Neural cell (in vitro differentiated cells): ENCODE data around the gene KLF5. TPM values are rescaled to one million over a fixed set of nuclear protein-coding genes. Genes with fewer than 3 reads are reported as not detected.

ENCODE experiments used
- H2AFZ ChIP-seq: fragments of 200-600, 300-800 bp; sonication (generic), shearing (Covaris generic); 2 replicates; pipeline ENCODE4 v1.6.0; 2014; ENCODE audit warnings: low read depth, mild to moderate bottlenecking, antibody characterized with exemption, low read length, moderate library complexity
- H3F3A ChIP-seq: fragments of 200-600 bp; shearing (Covaris generic); 2 replicates; pipeline ENCODE4 v1.6.1; 2016; ENCODE audit warnings: mild to moderate bottlenecking, moderate library complexity, mixed read lengths, antibody characterized with exemption, low read length; ENCODE audit not compliant: insufficient read depth, poor library complexity, severe bottlenecking
- H3K27ac ChIP-seq: fragments of 200-600, 300-800 bp; sonication (generic), shearing (Covaris generic); 2 replicates; pipeline ENCODE4 v1.5.1; 2014; ENCODE audit warnings: mild to moderate bottlenecking, low read length, moderate library complexity
- H3K27me3 ChIP-seq: fragments of 300-800, 200-600 bp; sonication (generic), shearing (Covaris generic); 2 replicates; pipeline ENCODE4 v1.6.0; 2014; ENCODE audit warnings: mild to moderate bottlenecking, low read depth, low read length, moderate library complexity; ENCODE audit not compliant: insufficient read depth
- H3K36me3 ChIP-seq: fragments of 300-800, 200-600 bp; sonication (generic), shearing (Covaris generic); 2 replicates; pipeline ENCODE4 v1.5.1; 2014; ENCODE audit warnings: mild to moderate bottlenecking, antibody characterized with exemption, low read length, moderate library complexity; ENCODE audit not compliant: insufficient read depth
- H3K4me2 ChIP-seq: fragments of 300-800, 200-600 bp; sonication (generic), shearing (Covaris generic); 2 replicates; pipeline ENCODE4 v1.6.0; 2014; ENCODE audit warnings: mild to moderate bottlenecking, low read length
- H3K4me3 ChIP-seq: fragments of 300-800, 200-600 bp; sonication (generic), shearing (Covaris generic); 2 replicates; pipeline ENCODE4 v1.5.1; 2014; ENCODE audit warnings: mild to moderate bottlenecking, low read length, moderate library complexity
- H3K79me2 ChIP-seq: fragments of 200-600 bp; shearing (Covaris generic); replicated peaks from 2 replicates; pipeline ENCODE4 v1.6.0; 2014; ENCODE audit warnings: mild to moderate bottlenecking, low read length, moderate library complexity; ENCODE audit not compliant: insufficient read depth
- H3K9ac ChIP-seq: fragments of 300-800, 200-600 bp; sonication (generic), shearing (Covaris generic); 2 replicates; pipeline ENCODE4 v1.6.1; 2016; ENCODE audit warnings: mild to moderate bottlenecking, low read length, mixed read lengths
- H3K9me2 ChIP-seq: fragments of 200-600 bp; shearing (Covaris generic); 2 replicates; pipeline ENCODE4 v1.6.1; 2016; ENCODE audit warnings: mild to moderate bottlenecking, low read length, mixed read lengths; ENCODE audit not compliant: insufficient read depth
- H3K9me3 ChIP-seq: fragments of 200-600, 300-800 bp; sonication (generic), shearing (Covaris generic); 2 replicates; pipeline ENCODE4 v1.6.1; 2016; ENCODE audit warnings: mild to moderate bottlenecking, mixed run types, low read length, moderate library complexity, mixed read lengths
- H4K20me1 ChIP-seq: fragments of 200-600 bp; shearing (Covaris generic); 2 replicates; pipeline ENCODE4 v1.6.1; 2016; ENCODE audit warnings: mild to moderate bottlenecking, mixed run types; ENCODE audit not compliant: insufficient read depth
- EP300 ChIP-seq: fragments of 450-650 bp; conservative IDR thresholded peaks from 2 replicates; pipeline ENCODE4 v1.6.1; 2014; ENCODE audit warnings: antibody characterized with exemption, mild to moderate bottlenecking, moderate library complexity; ENCODE audit not compliant: poor library complexity, severe bottlenecking
- EZH2 ChIP-seq: fragments of 200-600, 300-800 bp; shearing (Covaris generic), sonication (generic); IDR thresholded peaks from 2 replicates; pipeline ENCODE4 v1.6.1; 2014; ENCODE audit warnings: antibody characterized with exemption, low read length, borderline replicate concordance, mild to moderate bottlenecking; ENCODE audit not compliant: insufficient read depth, poor library complexity, severe bottlenecking
- MXI1 ChIP-seq: fragments of 450-650 bp; conservative IDR thresholded peaks from 2 replicates; pipeline ENCODE4 v1.6.1; 2014; ENCODE audit warnings: antibody characterized with exemption, mild to moderate bottlenecking; ENCODE audit not compliant: poor library complexity, severe bottlenecking
- POLR2AphosphoS5 ChIP-seq: IDR thresholded peaks from 2 replicates; pipeline ENCODE4 v1.6.1; 2012
- RAD21 ChIP-seq: fragments of 450-650 bp; conservative IDR thresholded peaks from 2 replicates; pipeline ENCODE4 v1.6.1; 2014; ENCODE audit warnings: antibody characterized with exemption, mild to moderate bottlenecking, moderate library complexity
- SMC3 ChIP-seq: fragments of 450-650 bp; conservative IDR thresholded peaks from 2 replicates; pipeline ENCODE4 v1.6.1; 2014; ENCODE audit warnings: antibody characterized with exemption, mild to moderate bottlenecking, moderate library complexity; ENCODE audit not compliant: poor library complexity
- TAF1 ChIP-seq: IDR thresholded peaks from 2 replicates; pipeline ENCODE4 v1.6.1; 2012; ENCODE audit warnings: low read depth
- polyA plus RNA-seq: library from polyadenylated mRNA; depleted of rRNA; stranded (reverse); fragments of >200 nt; gene quantifications from 2 replicates; pipeline ENCODE4 v1.2.3, GENCODE V29; 2014
- TF ChIP-seq, protein P1 (sequence below): IDR thresholded peaks from 2 replicates; pipeline ENCODE4 v1.6.1; 2012; ENCODE audit warnings: borderline replicate concordance
- TF ChIP-seq, protein P2 (sequence below): fragments of 450-650 bp; IDR thresholded peaks from 2 replicates; pipeline ENCODE4 v1.5.1; 2014; ENCODE audit warnings: antibody characterized with exemption, mild to moderate bottlenecking, moderate library complexity; ENCODE audit not compliant: poor library complexity, severe bottlenecking

The KLF5 gene
- polyA plus RNA-seq, 1 donor from 2014 or later = 0.26 TPM

DNA sequence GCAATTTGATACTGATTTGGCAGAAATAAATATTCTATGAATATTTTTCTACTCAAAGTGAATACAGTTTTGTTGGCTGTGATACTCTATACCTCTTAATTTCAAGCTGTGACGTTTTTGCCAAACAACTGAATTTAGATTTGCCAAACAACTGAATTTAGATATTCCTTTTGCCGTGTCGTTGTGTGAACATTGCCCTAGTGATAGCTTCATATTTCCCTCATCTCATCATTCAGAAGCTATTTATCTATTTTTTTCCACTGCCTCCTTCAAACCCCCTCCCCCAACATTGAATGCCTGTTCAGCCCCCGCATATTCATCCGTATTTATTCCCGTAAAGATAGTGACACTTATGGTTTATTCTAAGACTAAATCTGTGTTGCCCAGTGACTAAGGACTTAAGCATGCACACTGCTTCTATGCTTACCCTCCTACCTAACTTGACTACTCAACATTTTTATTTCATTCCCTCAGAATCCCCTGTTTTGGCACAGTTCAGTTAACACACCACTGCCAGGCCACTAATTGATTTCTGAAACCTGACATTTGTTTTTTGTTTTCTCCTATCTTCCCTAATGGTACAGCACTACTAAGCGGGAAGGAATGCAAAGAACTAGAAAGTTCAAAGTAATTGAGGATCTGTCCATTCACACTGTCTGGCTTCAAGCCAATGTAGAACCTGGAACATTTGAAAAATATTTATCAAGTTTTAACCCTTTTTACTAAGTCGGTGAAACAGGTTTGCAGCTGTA is 2.8 kb upstream of the KLF5 start:
- no peak for TF ChIP-seq EZH2
- TF ChIP-seq, protein P1, sequence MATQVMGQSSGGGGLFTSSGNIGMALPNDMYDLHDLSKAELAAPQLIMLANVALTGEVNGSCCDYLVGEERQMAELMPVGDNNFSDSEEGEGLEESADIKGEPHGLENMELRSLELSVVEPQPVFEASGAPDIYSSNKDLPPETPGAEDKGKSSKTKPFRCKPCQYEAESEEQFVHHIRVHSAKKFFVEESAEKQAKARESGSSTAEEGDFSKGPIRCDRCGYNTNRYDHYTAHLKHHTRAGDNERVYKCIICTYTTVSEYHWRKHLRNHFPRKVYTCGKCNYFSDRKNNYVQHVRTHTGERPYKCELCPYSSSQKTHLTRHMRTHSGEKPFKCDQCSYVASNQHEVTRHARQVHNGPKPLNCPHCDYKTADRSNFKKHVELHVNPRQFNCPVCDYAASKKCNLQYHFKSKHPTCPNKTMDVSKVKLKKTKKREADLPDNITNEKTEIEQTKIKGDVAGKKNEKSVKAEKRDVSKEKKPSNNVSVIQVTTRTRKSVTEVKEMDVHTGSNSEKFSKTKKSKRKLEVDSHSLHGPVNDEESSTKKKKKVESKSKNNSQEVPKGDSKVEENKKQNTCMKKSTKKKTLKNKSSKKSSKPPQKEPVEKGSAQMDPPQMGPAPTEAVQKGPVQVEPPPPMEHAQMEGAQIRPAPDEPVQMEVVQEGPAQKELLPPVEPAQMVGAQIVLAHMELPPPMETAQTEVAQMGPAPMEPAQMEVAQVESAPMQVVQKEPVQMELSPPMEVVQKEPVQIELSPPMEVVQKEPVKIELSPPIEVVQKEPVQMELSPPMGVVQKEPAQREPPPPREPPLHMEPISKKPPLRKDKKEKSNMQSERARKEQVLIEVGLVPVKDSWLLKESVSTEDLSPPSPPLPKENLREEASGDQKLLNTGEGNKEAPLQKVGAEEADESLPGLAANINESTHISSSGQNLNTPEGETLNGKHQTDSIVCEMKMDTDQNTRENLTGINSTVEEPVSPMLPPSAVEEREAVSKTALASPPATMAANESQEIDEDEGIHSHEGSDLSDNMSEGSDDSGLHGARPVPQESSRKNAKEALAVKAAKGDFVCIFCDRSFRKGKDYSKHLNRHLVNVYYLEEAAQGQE = no peak
- no peak for TF ChIP-seq SMC3
- TF ChIP-seq, protein P2, sequence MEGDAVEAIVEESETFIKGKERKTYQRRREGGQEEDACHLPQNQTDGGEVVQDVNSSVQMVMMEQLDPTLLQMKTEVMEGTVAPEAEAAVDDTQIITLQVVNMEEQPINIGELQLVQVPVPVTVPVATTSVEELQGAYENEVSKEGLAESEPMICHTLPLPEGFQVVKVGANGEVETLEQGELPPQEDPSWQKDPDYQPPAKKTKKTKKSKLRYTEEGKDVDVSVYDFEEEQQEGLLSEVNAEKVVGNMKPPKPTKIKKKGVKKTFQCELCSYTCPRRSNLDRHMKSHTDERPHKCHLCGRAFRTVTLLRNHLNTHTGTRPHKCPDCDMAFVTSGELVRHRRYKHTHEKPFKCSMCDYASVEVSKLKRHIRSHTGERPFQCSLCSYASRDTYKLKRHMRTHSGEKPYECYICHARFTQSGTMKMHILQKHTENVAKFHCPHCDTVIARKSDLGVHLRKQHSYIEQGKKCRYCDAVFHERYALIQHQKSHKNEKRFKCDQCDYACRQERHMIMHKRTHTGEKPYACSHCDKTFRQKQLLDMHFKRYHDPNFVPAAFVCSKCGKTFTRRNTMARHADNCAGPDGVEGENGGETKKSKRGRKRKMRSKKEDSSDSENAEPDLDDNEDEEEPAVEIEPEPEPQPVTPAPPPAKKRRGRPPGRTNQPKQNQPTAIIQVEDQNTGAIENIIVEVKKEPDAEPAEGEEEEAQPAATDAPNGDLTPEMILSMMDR = no peak
- TF ChIP-seq POLR2AphosphoS5 = no peak
- TF ChIP-seq EP300 = no peak
- TF ChIP-seq MXI1 = no peak
- TF ChIP-seq RAD21 = no peak
- no peak for TF ChIP-seq TAF1
- Histone ChIP-seq H3K4me3 (no peak overlapping the region), H3K9ac (no peak overlapping the region), H3K4me2 (no peak overlapping the region), H3K9me2 (no peaks in the 10 kb centered on the region), H4K20me1 (no peaks in the 10 kb centered on the region), H3K27me3 (peaks cover 54% of the 10 kb centered on the region), H3K27ac (no peak overlapping the region), H3K79me2 (no peaks in the 10 kb centered on the region), H3K9me3 (no peaks in the 10 kb centered on the region), H3K36me3 (no peaks in the 10 kb centered on the region), H3F3A (no peaks in the 10 kb centered on the region), H2AFZ (no peak overlapping the region)

DNA sequence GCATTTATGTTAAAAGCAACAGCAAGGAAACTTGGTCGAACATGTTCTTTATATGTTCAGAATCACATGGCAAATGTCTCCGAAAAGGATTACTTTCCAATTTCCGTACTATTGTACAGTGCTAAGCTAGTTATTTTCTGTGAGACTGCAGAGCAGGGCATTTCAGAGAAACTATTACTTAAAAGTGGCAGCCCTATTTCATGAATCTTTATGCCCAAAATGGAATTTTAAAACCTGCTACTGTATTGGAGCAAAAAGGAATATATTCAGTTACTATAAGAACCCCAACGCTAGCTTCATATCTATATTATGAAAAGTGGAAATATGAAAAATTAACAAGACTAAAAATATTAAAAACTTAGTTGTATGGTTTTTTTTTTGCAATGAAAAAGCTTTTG is 2.2 kb upstream of the KLF5 start:
- TF ChIP-seq POLR2AphosphoS5 (no peak), EP300 (no peak), SMC3 (no peak), TAF1 (no peak), RAD21 (no peak), EZH2 (no peak), MXI1 (no peak)
- TF ChIP-seq, protein P2 = no peak
- TF ChIP-seq, protein P1 = no peak
- Histone ChIP-seq H2AFZ (no peak overlapping the region), H3K4me2 (no peak overlapping the region), H3F3A (no peaks in the 10 kb centered on the region), H4K20me1 (no peaks in the 10 kb centered on the region), H3K27me3 (peaks cover 60% of the 10 kb centered on the region), H3K36me3 (no peaks in the 10 kb centered on the region), H3K27ac (no peak overlapping the region), H3K9ac (no peak overlapping the region), H3K4me3 (no peak overlapping the region), H3K79me2 (no peaks in the 10 kb centered on the region), H3K9me2 (no peaks in the 10 kb centered on the region), H3K9me3 (no peaks in the 10 kb centered on the region)
